DND-41 (cell line): ENCODE measurements around the gene PTPRK.

Source experiments
- CTCF ChIP-seq: IDR thresholded peaks from 2 replicates; pipeline ENCODE4 v1.5.1; 2012; ENCODE audit warnings: borderline replicate concordance, low read length, moderate library complexity, mild to moderate bottlenecking; ENCODE audit not compliant: poor library complexity, severe bottlenecking; ENCODE audit errors: extremely low read depth
- EZH2 ChIP-seq: IDR thresholded peaks from 3 replicates; pipeline ENCODE4 v1.6.1; 2012; ENCODE audit warnings: borderline replicate concordance, low read depth, mild to moderate bottlenecking, moderate library complexity, low read length, inconsistent platforms; ENCODE audit not compliant: severe bottlenecking

- no peak for TF ChIP-seq CTCF
- no peak for TF ChIP-seq EZH2
Measured at GRCh38 chr6:128397996-128398395, 122.4 kb downstream of the PTPRK start.
